Stimulated activated effector memory CD8-positive, alpha-beta T cell treated with anti-CD3 and anti-CD28 coated beads, Interleukin-12 subunit alpha, Interleukin-12 subunit beta, amount 100 ng/mL, for 72 hours (primary cell): ENCODE measurements around the gene MUL1.
A peak's percentile ranks its signal among the peaks of the same experiment; 100 is the strongest.

Experiments used
- ATAC-seq: fragments of 150-1000 bp; cut with Tn5 transposase; 2 replicates; pipeline ENCODE4 v1.10.0; 2021
- DNase-seq, 2 donors: peaks; one replicate each; pipeline ENCODE4 v3.0.0; 2021 to 2022; ENCODE audit warnings: low spot score in 2 of 2
- H3K27ac Mint-ChIP-seq: one replicate; pipeline ENCODE4 v1.8.0; 2022; ENCODE audit warnings: mild to moderate bottlenecking, mixed read lengths
- H3K36me3 Mint-ChIP-seq: one replicate; pipeline ENCODE4 v1.8.0; 2022; ENCODE audit warnings: mild to moderate bottlenecking, mixed read lengths
- H3K4me1 Mint-ChIP-seq: one replicate; pipeline ENCODE4 v1.8.0; 2022; ENCODE audit warnings: mixed read lengths
- H3K4me3 Mint-ChIP-seq: one replicate; pipeline ENCODE4 v1.8.0; 2022; ENCODE audit warnings: mild to moderate bottlenecking, mixed read lengths
- H3K9me3 Mint-ChIP-seq: one replicate; pipeline ENCODE4 v1.8.0; 2022; ENCODE audit warnings: mixed read lengths

Gene MUL1

DNA sequence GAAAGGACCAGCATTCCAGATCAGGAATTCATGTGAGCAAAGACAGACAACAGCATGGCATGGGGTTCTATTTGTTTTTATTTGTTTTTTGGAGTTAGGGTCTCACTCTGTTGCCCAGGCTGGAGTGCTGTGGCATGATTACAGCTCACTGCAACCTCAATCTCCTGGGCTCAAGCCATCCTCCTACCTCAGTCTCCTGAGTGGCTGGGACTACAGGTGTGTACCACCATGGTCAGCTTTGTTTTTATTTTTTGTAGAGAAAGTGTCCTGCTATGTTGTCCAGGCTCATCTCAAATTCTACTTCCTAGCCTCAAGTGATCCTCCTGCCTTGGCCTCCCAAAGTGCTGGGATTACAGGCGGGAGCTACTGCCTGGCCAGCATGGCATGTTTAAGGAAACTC is 12.3 kb downstream of the MUL1 start:
- H3K36me3 Mint-ChIP-seq, result peaks cover 19% of the 10 kb centered on the region
- H3K4me3 Mint-ChIP-seq, result no peak overlapping the region
- H3K4me1 Mint-ChIP-seq, result peaks cover 6% of the 10 kb centered on the region
- H3K9me3 Mint-ChIP-seq, result no peaks in the 10 kb centered on the region
- ATAC-seq, result no peak
- DNase-seq, result no peak
- peak overlapping the region; percentile 61 for H3K27ac Mint-ChIP-seq

DNA sequence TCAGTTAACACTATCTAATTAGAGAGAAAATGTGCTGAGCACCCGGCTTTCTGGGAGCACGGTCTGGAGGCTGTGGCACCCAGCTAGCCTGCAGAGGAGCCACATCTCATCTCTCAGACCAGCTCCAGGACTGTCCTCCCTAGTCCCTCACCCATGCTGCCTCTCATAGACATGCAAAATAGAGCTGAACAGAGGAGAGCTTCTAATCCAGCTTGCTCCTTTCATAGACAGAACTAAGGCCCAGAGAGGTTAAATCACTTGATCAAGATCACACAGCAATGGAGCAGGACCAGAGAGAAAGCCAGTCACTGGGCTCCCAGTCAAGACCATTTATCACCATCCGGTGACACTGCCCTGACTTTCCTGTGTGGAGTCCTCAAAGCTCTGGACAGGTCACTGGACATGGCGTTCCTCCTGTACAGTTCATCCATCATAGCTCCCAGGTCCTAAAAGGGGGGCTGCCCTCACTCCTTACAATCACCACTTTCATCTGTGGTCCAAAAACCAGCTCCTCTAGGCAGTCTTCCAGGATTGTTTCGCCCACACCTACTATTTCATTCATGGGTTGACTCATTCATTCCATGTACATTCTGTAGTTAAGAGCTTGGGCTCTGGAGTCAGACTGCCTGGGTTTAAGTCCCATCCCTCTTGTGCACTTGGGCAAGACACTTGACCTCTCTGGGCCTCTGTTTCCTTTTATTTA is 13.2 kb downstream of the MUL1 start:
- no peak overlapping the region for H3K4me3 Mint-ChIP-seq
- no peak overlapping the region for H3K27ac Mint-ChIP-seq
- ATAC-seq (no peak), DNase-seq (no peak)
- peaks cover 6% of the 10 kb centered on the region for H3K4me1 Mint-ChIP-seq
- H3K9me3 Mint-ChIP-seq, result no peaks in the 10 kb centered on the region
- peaks cover 10% of the 10 kb centered on the region for H3K36me3 Mint-ChIP-seq

DNA sequence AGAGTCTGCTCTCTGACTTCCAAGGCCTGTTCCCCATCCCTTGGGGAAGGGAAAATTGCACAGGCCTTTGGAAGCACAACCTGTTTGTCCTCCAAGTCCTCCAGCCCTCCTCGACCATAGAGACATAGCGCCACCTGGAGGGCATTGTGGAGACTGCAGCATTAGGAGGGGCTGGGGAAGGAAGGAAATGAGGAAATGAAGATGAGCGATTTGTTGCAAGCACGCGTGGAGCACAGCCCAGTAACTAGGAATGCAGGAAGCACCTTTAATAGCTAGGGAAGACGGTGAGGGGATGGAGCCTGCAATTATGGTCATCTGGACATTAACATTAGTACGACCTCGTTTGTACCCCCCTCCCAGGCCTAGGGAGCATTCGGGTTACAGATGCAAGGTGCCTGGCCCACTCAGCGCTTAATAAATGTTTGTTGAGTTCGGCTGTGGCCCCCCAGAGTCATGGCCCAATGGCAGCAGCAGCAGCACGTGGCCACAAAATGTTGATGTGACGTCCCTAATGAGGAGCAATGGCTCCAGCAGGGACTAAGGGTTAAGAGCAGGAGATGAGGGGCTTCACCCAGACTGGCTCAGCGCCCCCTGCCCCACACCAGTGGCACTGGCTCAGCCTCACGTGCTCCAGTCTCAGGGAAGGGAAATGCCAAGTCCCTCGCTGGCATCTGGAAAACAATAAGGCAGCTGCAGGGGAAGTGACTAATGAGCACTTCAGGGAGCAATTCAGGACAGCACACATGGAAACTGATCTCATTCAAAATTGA is 13.9 kb downstream of the MUL1 start:
- Mint-ChIP-seq H3K4me1 (peaks cover 6% of the 10 kb centered on the region), H3K27ac (no peak overlapping the region), H3K36me3 (peaks cover 3% of the 10 kb centered on the region), H3K4me3 (no peak overlapping the region), H3K9me3 (no peaks in the 10 kb centered on the region)
- DNase-seq (peak; percentile 76 to 92), ATAC-seq (peak; percentile 64)

DNA sequence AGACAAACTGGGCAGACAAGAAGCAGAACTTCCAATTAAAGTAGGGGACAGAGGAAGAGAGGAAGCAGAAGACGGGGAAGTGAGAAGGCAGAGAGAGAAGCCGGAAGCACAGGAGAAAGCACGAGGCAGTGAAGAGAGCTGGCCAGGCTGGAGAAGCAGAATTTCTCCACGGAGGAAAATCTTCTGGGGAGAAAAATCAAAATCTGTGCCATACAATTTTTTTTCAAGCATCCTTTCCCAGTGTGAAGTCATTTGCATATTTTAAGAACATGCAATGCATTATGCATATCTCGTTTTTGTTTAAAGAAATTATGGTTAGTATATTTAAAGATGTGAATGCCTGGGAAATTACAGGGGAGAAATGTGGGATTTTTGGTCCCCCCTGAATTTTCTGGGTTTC is 14.6 kb downstream of the MUL1 start:
- no peak overlapping the region for H3K4me3 Mint-ChIP-seq
- peaks cover 6% of the 10 kb centered on the region for H3K4me1 Mint-ChIP-seq
- ATAC-seq (no peak), DNase-seq (no peak)
- H3K9me3 Mint-ChIP-seq, result no peaks in the 10 kb centered on the region
- H3K27ac Mint-ChIP-seq, result no peak overlapping the region
- H3K36me3 Mint-ChIP-seq, result no peaks in the 10 kb centered on the region

DNA sequence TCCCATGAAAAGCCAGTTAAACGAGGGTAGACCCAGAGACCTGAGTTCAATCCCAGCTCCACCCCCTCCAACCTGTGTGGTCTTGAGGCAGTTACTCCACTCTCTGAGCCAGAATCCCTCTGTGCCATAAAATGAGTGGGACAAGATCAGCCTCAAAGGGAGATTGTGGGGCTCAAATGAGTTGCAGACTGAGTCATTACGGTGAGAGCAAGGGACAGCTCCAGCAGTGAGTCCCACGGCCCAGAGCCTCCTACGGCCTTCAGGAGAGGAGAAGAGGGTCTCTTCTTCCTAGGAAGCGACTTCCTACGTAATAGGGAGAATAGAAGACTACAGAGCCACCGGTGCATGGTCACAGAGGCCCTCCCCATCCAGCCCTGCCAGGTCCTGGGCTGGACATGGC is 15.2 kb downstream of the MUL1 start:
- ATAC-seq (no peak), DNase-seq (no peak)
- H3K9me3 Mint-ChIP-seq, result no peaks in the 10 kb centered on the region
- H3K36me3 Mint-ChIP-seq, result no peaks in the 10 kb centered on the region
- no peak overlapping the region for H3K4me3 Mint-ChIP-seq
- H3K27ac Mint-ChIP-seq, result no peak overlapping the region
- peaks cover 6% of the 10 kb centered on the region for H3K4me1 Mint-ChIP-seq

DNA sequence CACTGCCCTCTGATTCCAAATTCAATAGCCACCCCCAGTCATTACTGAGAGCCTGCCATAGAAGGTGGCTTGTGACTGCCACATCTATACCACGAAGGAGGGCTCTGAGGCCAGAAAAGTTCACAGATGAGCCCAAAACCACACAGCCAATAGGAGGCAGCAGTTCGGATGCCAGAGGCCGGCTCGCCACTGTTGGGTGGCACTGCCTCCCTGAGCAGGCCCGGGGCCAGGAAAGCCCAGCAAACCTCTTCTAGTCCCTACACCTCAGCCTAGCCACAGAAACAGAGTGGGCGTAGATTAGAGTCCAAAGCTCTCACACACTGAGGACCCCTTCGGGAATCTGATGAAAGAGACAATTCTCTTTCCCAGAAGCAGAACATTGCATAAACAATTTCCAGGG is 16.1 kb downstream of the MUL1 start:
- peaks cover 13% of the 10 kb centered on the region for H3K4me1 Mint-ChIP-seq
- no peaks in the 10 kb centered on the region for H3K9me3 Mint-ChIP-seq
- no peaks in the 10 kb centered on the region for H3K36me3 Mint-ChIP-seq
- DNase-seq, result no peak
- no peak overlapping the region for H3K27ac Mint-ChIP-seq
- no peak for ATAC-seq
- no peak overlapping the region for H3K4me3 Mint-ChIP-seq

DNA sequence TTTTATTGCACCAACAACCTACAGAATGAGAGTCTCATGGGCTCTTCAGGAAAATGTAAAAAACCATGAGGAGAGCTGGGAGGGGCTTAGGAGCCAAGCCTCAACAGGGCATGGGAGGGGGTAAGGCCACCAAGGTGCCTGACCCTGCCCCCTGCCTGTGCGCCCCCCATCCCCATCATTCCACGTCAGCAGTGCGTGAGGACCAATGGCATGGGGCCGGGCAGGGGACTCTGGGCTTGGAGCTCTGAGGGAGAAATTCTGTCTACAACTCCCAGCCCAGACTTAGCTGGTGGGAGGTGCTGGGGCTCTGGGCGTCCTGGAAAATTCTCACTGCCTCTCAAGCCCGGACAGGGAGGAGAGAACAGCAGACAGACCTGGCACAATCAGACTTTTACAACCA is 16.8 kb downstream of the MUL1 start:
- ATAC-seq (no peak), DNase-seq (no peak)
- Mint-ChIP-seq H3K27ac (no peak overlapping the region), H3K9me3 (no peaks in the 10 kb centered on the region), H3K36me3 (no peaks in the 10 kb centered on the region), H3K4me1 (peaks cover 14% of the 10 kb centered on the region), H3K4me3 (no peak overlapping the region)

DNA sequence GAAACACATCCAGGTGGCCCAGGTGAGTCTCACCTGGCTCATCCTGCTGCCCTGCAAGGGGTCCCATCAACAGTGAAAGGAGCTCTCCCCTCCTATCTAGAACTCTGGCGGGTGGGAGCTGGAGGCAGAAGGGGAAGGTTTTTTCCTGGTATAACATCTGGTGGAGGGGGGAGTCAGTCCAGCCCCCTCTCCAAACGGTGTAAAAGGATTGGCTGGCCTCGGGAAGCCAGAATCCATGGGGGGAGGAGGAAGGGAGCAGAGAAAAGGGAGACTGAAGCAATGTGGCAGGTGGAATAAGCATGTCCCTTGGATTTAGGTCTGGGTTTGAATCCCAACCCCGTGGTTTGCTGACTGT is 20.7 kb downstream of the MUL1 start:
- H3K36me3 Mint-ChIP-seq, result peaks cover 14% of the 10 kb centered on the region
- DNase-seq, result no peak
- H3K27ac Mint-ChIP-seq, result peak overlapping the region; percentile 37
- ATAC-seq, result no peak
- H3K4me1 Mint-ChIP-seq, result peaks cover 23% of the 10 kb centered on the region
- H3K9me3 Mint-ChIP-seq, result no peaks in the 10 kb centered on the region
- H3K4me3 Mint-ChIP-seq, result peak overlapping the region; percentile 85

DNA sequence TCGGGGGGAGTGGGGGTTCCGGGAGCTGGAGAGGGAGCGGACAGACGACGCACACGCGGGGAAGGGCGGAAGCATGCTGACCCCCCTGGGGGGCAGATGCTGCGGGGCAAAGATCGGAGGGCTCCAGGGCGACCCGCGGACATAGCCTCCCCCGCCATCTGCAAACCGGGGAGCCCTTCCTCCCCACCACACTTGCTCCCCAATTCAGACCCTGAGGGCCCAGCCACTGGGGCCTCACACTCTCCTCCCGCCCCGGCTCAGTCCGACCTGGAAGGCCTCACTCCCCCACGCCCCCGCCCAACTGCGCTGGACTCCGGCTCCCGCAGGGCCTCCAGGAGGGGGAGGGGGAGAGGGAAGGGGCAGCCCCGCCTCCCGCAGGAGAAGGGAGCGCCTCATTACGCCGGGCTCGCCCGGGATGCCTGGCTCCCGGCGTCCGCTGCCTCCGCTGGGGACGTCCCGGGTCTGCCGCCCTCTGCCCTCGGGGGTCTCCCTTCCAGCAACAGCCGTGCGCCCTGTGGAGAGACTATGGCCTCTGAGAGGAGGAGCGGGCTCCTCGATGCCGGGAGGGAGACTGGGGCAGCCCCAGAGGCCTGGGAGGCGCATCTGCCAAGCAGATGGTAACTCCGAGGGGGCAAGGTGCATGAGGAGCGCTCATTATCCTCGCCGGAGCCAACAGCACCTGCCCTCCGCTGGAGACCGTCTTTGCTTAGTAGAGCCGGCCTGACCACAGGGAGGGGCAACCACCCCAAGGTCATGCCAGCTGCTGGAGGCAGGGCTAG is 21.3 kb downstream of the MUL1 start:
- peak overlapping the region; percentile 37 for H3K27ac Mint-ChIP-seq
- H3K4me3 Mint-ChIP-seq, result peak overlapping the region; percentile 85
- H3K9me3 Mint-ChIP-seq, result no peaks in the 10 kb centered on the region
- DNase-seq (peak in 1 of 2 donors; percentile 14), ATAC-seq (peak; percentile 6)
- H3K4me1 Mint-ChIP-seq, result peaks cover 26% of the 10 kb centered on the region
- peaks cover 14% of the 10 kb centered on the region for H3K36me3 Mint-ChIP-seq

DNA sequence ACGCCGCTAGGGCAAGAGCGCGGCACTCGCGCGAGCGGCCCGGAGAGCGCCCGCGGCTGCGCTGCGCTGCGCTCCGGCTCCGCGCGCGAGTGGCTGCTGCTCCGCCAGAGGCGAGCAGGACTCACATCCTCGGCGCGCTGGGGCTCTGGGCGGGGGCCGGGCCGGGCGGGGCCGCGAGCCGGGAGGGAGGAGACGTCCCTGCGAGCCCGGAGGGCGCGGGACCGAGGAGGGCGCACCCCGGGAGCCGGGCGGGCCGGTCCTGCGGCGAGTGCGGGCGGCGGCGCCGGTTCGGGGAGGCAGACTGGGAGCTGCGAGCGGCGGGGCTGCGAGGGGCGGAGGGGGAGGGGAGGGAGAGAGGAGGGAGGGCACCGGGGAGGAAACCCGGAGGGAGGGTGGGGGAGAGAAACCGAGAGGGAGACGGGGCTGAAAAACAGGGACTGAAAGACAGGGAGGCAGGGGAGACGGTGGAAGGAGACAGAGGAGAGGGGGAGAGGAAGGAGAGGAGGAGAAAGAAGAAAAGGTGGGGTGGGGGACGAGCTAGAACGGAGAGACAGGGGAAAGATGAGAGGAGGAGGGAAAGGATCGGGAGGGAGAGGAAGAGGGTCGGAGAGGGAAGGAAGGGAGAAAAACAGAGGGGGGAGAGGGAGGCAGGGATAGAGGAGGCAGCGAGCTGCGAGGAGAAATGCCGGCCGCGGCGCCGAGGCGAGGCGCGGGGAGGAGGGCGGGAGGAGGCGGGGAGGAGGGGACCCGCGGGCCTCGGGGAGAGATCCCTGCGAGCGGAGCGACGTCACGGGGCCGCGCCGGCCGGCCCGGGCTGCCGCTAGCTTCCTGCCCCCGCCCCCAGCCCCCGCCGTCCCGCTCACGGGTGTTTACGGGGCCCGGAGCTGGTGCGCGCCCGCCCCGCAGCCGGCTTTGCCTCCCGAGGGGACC is 22.2 kb downstream of the MUL1 start, which contains the start of gene CAMK2N1:
Gene CAMK2N1 (minus strand): TSS at position 684 of the 930 bp plus-strand sequence. CDS start 831 bp downstream, outside the sequence.
- H3K4me1 Mint-ChIP-seq, result peaks cover 31% of the 10 kb centered on the region
- H3K36me3 Mint-ChIP-seq, result peaks cover 14% of the 10 kb centered on the region
- DNase-seq (peak; percentile 44 to 66), ATAC-seq (peak; percentile 83)
- H3K27ac Mint-ChIP-seq, result peak within 1 kb of the TSS; percentile 37
- peak within 1 kb of the TSS; percentile 85 for H3K4me3 Mint-ChIP-seq
- no peaks in the 10 kb centered on the region for H3K9me3 Mint-ChIP-seq

DNA sequence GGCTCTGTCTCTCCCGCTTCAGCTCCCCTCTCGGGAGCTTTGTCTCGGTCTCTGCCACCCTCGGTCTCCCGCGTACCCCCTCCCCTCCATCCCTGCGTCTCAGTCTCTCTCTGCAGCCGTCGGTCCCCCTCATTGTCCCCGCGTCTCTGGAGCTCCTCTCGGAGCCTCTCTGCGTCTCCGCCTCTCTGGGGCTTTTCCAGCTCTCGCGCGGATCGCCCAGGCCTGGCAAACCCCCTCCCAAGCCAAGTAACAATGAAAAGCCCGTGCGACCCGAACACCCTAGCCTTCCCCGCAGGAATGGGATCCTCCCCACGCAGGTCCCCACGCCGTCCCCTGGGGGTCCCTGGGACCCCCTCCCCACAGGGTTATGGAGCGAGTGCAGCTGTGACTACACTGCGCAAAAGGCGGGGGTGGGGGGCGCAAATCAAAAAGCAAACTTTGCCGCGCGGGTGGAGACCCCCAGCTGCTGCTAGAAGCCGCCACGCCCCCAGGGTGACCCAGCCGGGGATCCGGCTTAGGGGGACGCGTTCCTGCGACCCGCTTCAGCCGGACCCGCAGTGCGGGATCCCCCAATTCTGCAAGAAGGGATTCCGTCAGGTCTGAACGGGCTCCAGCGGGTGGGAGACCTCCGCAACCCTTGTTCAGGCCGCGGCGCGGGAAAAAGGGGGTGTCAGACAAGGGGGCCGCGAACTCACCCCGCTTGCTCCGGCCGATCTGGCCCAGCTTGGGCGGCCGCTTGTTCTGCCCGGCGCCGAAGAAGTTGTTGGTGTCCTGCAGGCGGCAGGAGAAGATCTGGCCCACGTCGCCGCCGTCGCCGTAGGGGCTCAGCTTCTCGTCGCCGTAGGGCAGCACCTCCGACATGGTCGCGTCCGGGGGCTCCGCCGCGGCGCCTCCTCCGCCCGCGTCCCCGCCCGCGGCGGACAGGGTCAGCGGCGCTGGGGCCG is 23.2 kb downstream of the MUL1 start:
- ATAC-seq (peak; percentile 3), DNase-seq (no peak)
- Mint-ChIP-seq H3K9me3 (no peaks in the 10 kb centered on the region), H3K27ac (peak overlapping the region; percentile 12), H3K4me3 (peak overlapping the region; percentile 85), H3K36me3 (peaks cover 14% of the 10 kb centered on the region), H3K4me1 (peaks cover 31% of the 10 kb centered on the region)

DNA sequence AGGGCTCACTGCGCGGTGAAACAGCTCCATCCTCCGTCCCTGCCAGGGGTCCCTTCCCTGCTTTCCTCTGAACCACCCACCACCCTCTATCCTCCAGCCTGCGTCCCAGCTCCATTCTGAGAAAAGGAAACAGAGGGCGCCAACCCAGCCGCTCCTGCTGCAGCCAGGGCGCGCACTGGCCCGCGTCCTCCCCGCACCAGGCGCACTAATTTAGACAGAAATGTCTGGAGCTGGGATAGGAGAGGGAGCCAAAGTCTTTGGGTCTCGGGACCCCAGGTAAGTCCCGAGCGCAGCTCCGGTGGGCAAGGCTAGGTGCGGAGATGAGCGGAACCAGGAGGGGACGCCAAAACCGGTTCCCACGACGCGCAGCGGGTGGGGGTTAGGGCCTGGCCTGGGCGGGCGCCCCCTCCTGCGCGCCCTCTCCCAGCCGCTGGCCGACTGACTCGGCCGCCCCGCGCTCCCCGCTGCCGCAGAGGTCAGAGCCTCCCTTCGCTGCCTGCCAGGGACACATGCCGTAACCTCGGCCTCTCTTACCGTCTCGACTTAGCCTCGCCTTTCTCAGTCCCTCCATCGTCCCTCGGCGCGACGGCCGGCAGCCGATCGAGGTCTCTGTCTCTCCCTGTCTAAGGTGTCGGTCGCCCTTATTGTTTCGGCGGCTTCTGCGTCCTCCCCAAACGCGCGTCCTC is 24.0 kb downstream of the MUL1 start:
- ATAC-seq, result no peak
- Mint-ChIP-seq H3K36me3 (peaks cover 14% of the 10 kb centered on the region), H3K9me3 (no peaks in the 10 kb centered on the region), H3K27ac (peak overlapping the region; percentile 12), H3K4me3 (peak overlapping the region; percentile 85), H3K4me1 (peaks cover 31% of the 10 kb centered on the region)
- DNase-seq, result peak in 1 of 2 donors; percentile 59

DNA sequence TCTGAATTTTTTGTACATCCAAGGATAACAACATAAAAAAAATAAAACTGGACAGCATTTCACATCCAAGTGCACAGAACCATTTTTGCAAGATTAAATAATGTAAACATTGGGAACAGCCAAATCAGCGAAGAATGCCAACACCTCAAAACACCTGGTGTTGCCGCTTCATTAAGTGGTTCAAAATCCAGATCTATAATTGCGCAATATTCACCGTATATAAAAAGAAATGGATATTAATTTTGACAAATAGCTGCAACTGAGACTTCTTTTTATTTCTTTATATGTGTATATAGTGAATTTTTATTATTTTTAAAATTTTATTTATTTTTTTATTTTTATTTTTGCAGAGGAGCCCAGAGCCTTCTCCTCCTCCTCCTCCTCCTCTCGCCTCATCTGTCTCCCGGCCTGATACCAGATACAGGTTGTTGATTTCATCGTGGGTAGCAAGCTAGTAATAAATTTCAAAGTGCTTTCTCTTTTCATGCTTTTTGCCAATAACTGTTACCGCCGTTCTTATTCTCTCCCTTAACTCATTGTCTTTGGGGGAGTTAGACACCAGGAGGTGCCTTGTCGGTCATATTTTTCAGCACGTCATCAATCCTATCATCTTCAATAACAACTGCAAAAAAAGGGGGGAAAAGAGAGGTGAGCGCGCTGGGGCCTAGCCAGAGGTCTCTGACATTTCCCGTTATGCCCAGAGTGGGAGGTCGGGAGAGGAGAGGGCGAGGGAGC is 24.7 kb downstream of the MUL1 start:
- Mint-ChIP-seq H3K4me3 (peak overlapping the region; percentile 85), H3K27ac (no peak overlapping the region), H3K36me3 (peaks cover 14% of the 10 kb centered on the region), H3K4me1 (peaks cover 31% of the 10 kb centered on the region), H3K9me3 (no peaks in the 10 kb centered on the region)
- ATAC-seq (no peak), DNase-seq (no peak)
